Mesendoderm (in vitro differentiated cells): ENCODE measurements around the gene PLCE1.

Experiments used
- DNase-seq: peaks from one replicate; pipeline ENCODE4 v3.0.0; 2013
- H2AK5ac ChIP-seq: 2 replicates; pipeline ENCODE4 v1.6.1; 2013; ENCODE audit warnings: low read length, inconsistent platforms
- H2BK120ac ChIP-seq: 2 replicates; pipeline ENCODE4 v1.6.1; 2013; ENCODE audit warnings: low read depth, mild to moderate bottlenecking, low read length, moderate library complexity, mixed read lengths
- H2BK15ac ChIP-seq: replicated peaks from 2 replicates; pipeline ENCODE4 v1.6.1; 2013; ENCODE audit warnings: low read depth, mild to moderate bottlenecking, moderate library complexity
- H2BK5ac ChIP-seq: 2 replicates; pipeline ENCODE4 v1.6.1; 2013; ENCODE audit warnings: low read length, inconsistent platforms
- H3K18ac ChIP-seq: 2 replicates; pipeline ENCODE4 v1.6.1; 2013; ENCODE audit warnings: mild to moderate bottlenecking, low read length, mixed read lengths
- H3K23ac ChIP-seq: one replicate; pipeline ENCODE4 v1.6.1; 2013; ENCODE audit warnings: low read length
- H3K27ac ChIP-seq: 2 replicates; pipeline ENCODE4 v1.5.1; 2013; ENCODE audit warnings: low read depth, mild to moderate bottlenecking, inconsistent platforms, low read length, moderate library complexity
- H3K27me3 ChIP-seq: 2 replicates; pipeline ENCODE4 v1.6.1; 2013; ENCODE audit warnings: low read length, control low read depth, mild to moderate bottlenecking, inconsistent platforms; ENCODE audit not compliant: insufficient read depth, poor library complexity
- H3K36me3 ChIP-seq: 2 replicates; pipeline ENCODE4 v1.6.1; 2013; ENCODE audit warnings: low read length, inconsistent platforms; ENCODE audit not compliant: control insufficient read depth, insufficient read depth
- H3K4ac ChIP-seq: one replicate; pipeline ENCODE4 v1.6.1; 2013; ENCODE audit warnings: low read depth, mild to moderate bottlenecking, low read length, moderate library complexity
- H3K4me1 ChIP-seq: 2 replicates; pipeline ENCODE4 v1.6.1; 2013; ENCODE audit warnings: low read depth, low read length, inconsistent platforms; ENCODE audit not compliant: control insufficient read depth
- H3K4me2 ChIP-seq: 2 replicates; pipeline ENCODE4 v1.6.1; 2013; ENCODE audit warnings: low read length
- H3K4me3 ChIP-seq: 2 replicates; pipeline ENCODE4 v1.5.1; 2013; ENCODE audit warnings: mild to moderate bottlenecking, low read length
- H3K56ac ChIP-seq: one replicate; pipeline ENCODE4 v1.6.1; 2013; ENCODE audit warnings: low read length
- H3K79me1 ChIP-seq: 2 replicates; pipeline ENCODE4 v1.6.1; 2013; ENCODE audit warnings: low read length, inconsistent platforms
- H3K79me2 ChIP-seq: 2 replicates; pipeline ENCODE4 v1.6.1; 2013; ENCODE audit warnings: mild to moderate bottlenecking, low read length; ENCODE audit not compliant: control insufficient read depth, insufficient read depth
- H3K9ac ChIP-seq: 2 replicates; pipeline ENCODE4 v1.6.1; 2013; ENCODE audit warnings: low read length, inconsistent platforms
- H4K5ac ChIP-seq: one replicate; pipeline ENCODE4 v1.6.1; 2013; ENCODE audit warnings: low read length
- H4K8ac ChIP-seq: one replicate; pipeline ENCODE4 v1.6.1; 2013; ENCODE audit warnings: low read depth, mild to moderate bottlenecking, control low read depth, low read length, moderate library complexity
- WGBS: extraction: QIAGEN DNeasy Blood & Tissue Kit; methylation state at CpG from one replicate; pipeline ENCODE4 v1.1.7; 2013; ENCODE audit warnings: low lambda C conversion rate, missing lambda C conversion rate; ENCODE audit not compliant: insufficient coverage; ENCODE audit errors: extremely low coverage; 5-methylcytosine and 5-hydroxymethylcytosine counted together

The PLCE1 gene

GRCh38 chr10:94006591-94007550, 13.1 kb downstream of the PLCE1 start:
- H3K9ac ChIP-seq: no peak overlapping the region
- no peak overlapping the region for H2AK5ac ChIP-seq
- H3K4me1 ChIP-seq: peaks cover 6% of the 10 kb centered on the region
- H2BK120ac ChIP-seq: peak overlapping the region; percentile 79
- H4K8ac ChIP-seq: no peak overlapping the region
- H3K4me3 ChIP-seq: no peak overlapping the region
- H3K18ac ChIP-seq: peak overlapping the region; percentile 77
- H3K4me2 ChIP-seq: peak overlapping the region; percentile 14
- no peak overlapping the region for H3K4ac ChIP-seq
- no peak overlapping the region for H2BK15ac ChIP-seq
- no peaks in the 10 kb centered on the region for H3K27me3 ChIP-seq
- H3K36me3 ChIP-seq: no peaks in the 10 kb centered on the region
- no CpG with 5 or more reads among the region's 4 CpGs for WGBS
- no peaks in the 10 kb centered on the region for H3K79me1 ChIP-seq
- H3K27ac ChIP-seq: peak overlapping the region; percentile 68
- H3K23ac ChIP-seq: no peak overlapping the region
- DNase-seq: peak; percentile 91
- peak overlapping the region; percentile 72 for H2BK5ac ChIP-seq
- H4K5ac ChIP-seq: no peak overlapping the region
- H3K56ac ChIP-seq: peak overlapping the region; percentile 50
- no peaks in the 10 kb centered on the region for H3K79me2 ChIP-seq

GRCh38 chr10:94008526-94008925, 14.8 kb downstream of the PLCE1 start:
- no peak overlapping the region for H3K4me3 ChIP-seq
- no peak for DNase-seq
- no peak overlapping the region for H3K56ac ChIP-seq
- H3K4ac ChIP-seq: no peak overlapping the region
- H2BK5ac ChIP-seq: no peak overlapping the region
- H2BK120ac ChIP-seq: no peak overlapping the region
- no peaks in the 10 kb centered on the region for H3K36me3 ChIP-seq
- H3K79me2 ChIP-seq: no peaks in the 10 kb centered on the region
- no peak overlapping the region for H4K5ac ChIP-seq
- no peak overlapping the region for H2AK5ac ChIP-seq
- no peak overlapping the region for H3K27ac ChIP-seq
- H2BK15ac ChIP-seq: no peak overlapping the region
- H3K9ac ChIP-seq: no peak overlapping the region
- no peak overlapping the region for H4K8ac ChIP-seq
- H3K4me2 ChIP-seq: no peak overlapping the region
- no CpG with 5 or more reads among the region's 2 CpGs for WGBS
- H3K18ac ChIP-seq: no peak overlapping the region
- H3K27me3 ChIP-seq: no peaks in the 10 kb centered on the region
- H3K79me1 ChIP-seq: no peaks in the 10 kb centered on the region
- peaks cover 6% of the 10 kb centered on the region for H3K4me1 ChIP-seq
- H3K23ac ChIP-seq: no peak overlapping the region

GRCh38 chr10:94010116-94010515, 16.4 kb downstream of the PLCE1 start:
- H3K27me3 ChIP-seq: no peaks in the 10 kb centered on the region
- no peaks in the 10 kb centered on the region for H3K79me1 ChIP-seq
- H3K36me3 ChIP-seq: no peaks in the 10 kb centered on the region
- H4K5ac ChIP-seq: no peak overlapping the region
- H3K4me1 ChIP-seq: peaks cover 6% of the 10 kb centered on the region
- H3K4ac ChIP-seq: no peak overlapping the region
- no peak overlapping the region for H3K23ac ChIP-seq
- WGBS: no CpG with 5 or more reads among the region's 2 CpGs
- H3K79me2 ChIP-seq: no peaks in the 10 kb centered on the region
- no peak overlapping the region for H4K8ac ChIP-seq
- no peak overlapping the region for H3K56ac ChIP-seq
- no peak for DNase-seq
- no peak overlapping the region for H3K4me3 ChIP-seq
- no peak overlapping the region for H3K18ac ChIP-seq
- no peak overlapping the region for H3K9ac ChIP-seq
- H3K27ac ChIP-seq: no peak overlapping the region
- H2AK5ac ChIP-seq: no peak overlapping the region
- H2BK120ac ChIP-seq: no peak overlapping the region
- H3K4me2 ChIP-seq: no peak overlapping the region
- H2BK5ac ChIP-seq: no peak overlapping the region
- H2BK15ac ChIP-seq: no peak overlapping the region

GRCh38 chr10:94010886-94011285, 17.2 kb downstream of the PLCE1 start:
- H4K8ac ChIP-seq: no peak overlapping the region
- no peak overlapping the region for H3K4me3 ChIP-seq
- H2BK15ac ChIP-seq: no peak overlapping the region
- H3K18ac ChIP-seq: no peak overlapping the region
- no peak overlapping the region for H3K56ac ChIP-seq
- H3K4me1 ChIP-seq: peaks cover 6% of the 10 kb centered on the region
- H3K36me3 ChIP-seq: no peaks in the 10 kb centered on the region
- no peak overlapping the region for H4K5ac ChIP-seq
- H3K27ac ChIP-seq: no peak overlapping the region
- H3K4ac ChIP-seq: no peak overlapping the region
- no peaks in the 10 kb centered on the region for H3K79me1 ChIP-seq
- H2AK5ac ChIP-seq: no peak overlapping the region
- H2BK120ac ChIP-seq: no peak overlapping the region
- no peaks in the 10 kb centered on the region for H3K27me3 ChIP-seq
- H3K4me2 ChIP-seq: no peak overlapping the region
- DNase-seq: no peak
- H3K9ac ChIP-seq: no peak overlapping the region
- no peak overlapping the region for H2BK5ac ChIP-seq
- H3K23ac ChIP-seq: no peak overlapping the region
- H3K79me2 ChIP-seq: no peaks in the 10 kb centered on the region

GRCh38 chr10:94011296-94011695, 17.6 kb downstream of the PLCE1 start:
- no peak overlapping the region for H2BK120ac ChIP-seq
- H2BK15ac ChIP-seq: no peak overlapping the region
- no peak overlapping the region for H3K4ac ChIP-seq
- no peak overlapping the region for H4K5ac ChIP-seq
- no peaks in the 10 kb centered on the region for H3K79me1 ChIP-seq
- H3K18ac ChIP-seq: no peak overlapping the region
- no peak overlapping the region for H3K4me2 ChIP-seq
- peak; percentile 35 for DNase-seq
- no peak overlapping the region for H3K9ac ChIP-seq
- no peak overlapping the region for H3K27ac ChIP-seq
- no peak overlapping the region for H2BK5ac ChIP-seq
- H3K36me3 ChIP-seq: no peaks in the 10 kb centered on the region
- no peak overlapping the region for H3K23ac ChIP-seq
- H4K8ac ChIP-seq: no peak overlapping the region
- peaks cover 6% of the 10 kb centered on the region for H3K4me1 ChIP-seq
- no peaks in the 10 kb centered on the region for H3K27me3 ChIP-seq
- no CpG with 5 or more reads among the region's 2 CpGs for WGBS
- H3K79me2 ChIP-seq: no peaks in the 10 kb centered on the region
- H3K4me3 ChIP-seq: no peak overlapping the region
- no peak overlapping the region for H2AK5ac ChIP-seq
- no peak overlapping the region for H3K56ac ChIP-seq

GRCh38 chr10:94012834-94013233, 19.1 kb downstream of the PLCE1 start:
- Histone ChIP-seq H3K4me3 (no peak overlapping the region), H3K9ac (no peak overlapping the region), H2BK15ac (no peak overlapping the region), H3K56ac (no peak overlapping the region), H4K8ac (no peak overlapping the region), H3K4ac (no peak overlapping the region), H2BK120ac (no peak overlapping the region), H4K5ac (no peak overlapping the region), H3K27me3 (no peaks in the 10 kb centered on the region), H3K79me2 (no peaks in the 10 kb centered on the region), H2BK5ac (no peak overlapping the region), H3K27ac (no peak overlapping the region), H3K4me1 (peaks cover 3% of the 10 kb centered on the region), H3K18ac (no peak overlapping the region), H3K79me1 (no peaks in the 10 kb centered on the region), H2AK5ac (no peak overlapping the region), H3K36me3 (no peaks in the 10 kb centered on the region), H3K23ac (no peak overlapping the region), H3K4me2 (no peak overlapping the region)
- DNase-seq: no peak
- no CpG with 5 or more reads among the region's 1 CpG for WGBS
